ENCODE data around the gene NEDD4L. TPM values are rescaled to one million over a fixed set of nuclear protein-coding genes. Genes with fewer than 3 reads are reported as not detected.
A peak's percentile ranks its signal among the peaks of the same experiment; 100 is the strongest.
"Not testable (repeated sequence)": the region's sequence is repeated elsewhere in the genome, so short reads cannot be mapped to it uniquely, and the experiment has no call there.

Gene NEDD4L
- total RNA-seq, 1 experiment from 2014 or later: 10.9 TPM

GRCh38 chr18:58152216-58152615 lies 108.2 kb downstream of the NEDD4L start:
- DNase-seq (ENCODE audit: low read depth): no peak

- no peak for DNase-seq (ENCODE audit: low read depth)
Observed at GRCh38 chr18:58152891-58153290, 108.9 kb downstream of the NEDD4L start.

DNA sequence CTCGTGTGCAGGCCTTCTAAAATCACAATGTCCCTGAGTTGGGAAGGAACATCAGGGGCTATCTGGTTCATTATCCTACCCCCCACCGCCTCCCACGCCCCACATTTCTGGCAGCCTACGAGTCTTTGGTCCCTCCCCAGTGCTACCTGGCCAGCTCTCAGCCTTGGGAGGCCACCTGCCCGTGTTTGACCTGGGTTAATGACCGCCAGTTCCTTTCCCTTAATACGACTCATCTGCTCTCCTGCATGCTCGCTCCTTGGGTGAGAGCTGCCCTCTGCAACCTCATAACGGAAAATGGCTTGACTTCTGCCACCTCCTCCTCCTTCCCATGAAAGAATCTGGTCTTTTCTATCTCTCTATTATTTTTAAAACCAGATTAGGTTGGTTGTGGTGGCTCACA lies 112.5 kb downstream of the NEDD4L start:
- DNase-seq (ENCODE audit: low read depth): no peak

GRCh38 chr18:58157237-58157636 lies 113.2 kb downstream of the NEDD4L start:
- no peak for DNase-seq (ENCODE audit: low read depth)

DNA sequence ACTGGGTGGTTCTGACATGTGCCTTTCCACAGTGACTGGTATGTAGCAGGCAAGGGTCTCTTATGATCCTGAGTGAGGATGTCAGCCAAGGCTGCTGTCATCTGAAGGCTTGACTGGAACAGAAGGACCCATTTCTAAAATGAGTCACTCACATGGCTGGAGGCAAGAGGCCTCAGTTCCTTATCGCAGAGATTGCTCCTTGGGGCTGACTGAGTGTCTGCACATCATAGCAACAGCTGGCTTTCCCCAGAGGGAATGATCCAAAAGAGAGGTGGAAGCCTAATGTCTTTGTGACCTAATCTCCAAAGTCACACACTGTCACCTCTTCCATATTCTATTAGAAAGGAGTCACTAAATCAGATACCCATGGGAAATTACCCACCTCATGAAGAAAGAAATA lies 114.0 kb downstream of the NEDD4L start:
- DNase-seq (ENCODE audit: low read depth): peak; percentile 61

- no peak for DNase-seq (ENCODE audit: low read depth)
Observed at GRCh38 chr18:58158459-58158858, 114.4 kb downstream of the NEDD4L start.

GRCh38 chr18:58161659-58162058 lies 117.6 kb downstream of the NEDD4L start:
- peak; percentile 44 for DNase-seq (ENCODE audit: low read depth)

DNA sequence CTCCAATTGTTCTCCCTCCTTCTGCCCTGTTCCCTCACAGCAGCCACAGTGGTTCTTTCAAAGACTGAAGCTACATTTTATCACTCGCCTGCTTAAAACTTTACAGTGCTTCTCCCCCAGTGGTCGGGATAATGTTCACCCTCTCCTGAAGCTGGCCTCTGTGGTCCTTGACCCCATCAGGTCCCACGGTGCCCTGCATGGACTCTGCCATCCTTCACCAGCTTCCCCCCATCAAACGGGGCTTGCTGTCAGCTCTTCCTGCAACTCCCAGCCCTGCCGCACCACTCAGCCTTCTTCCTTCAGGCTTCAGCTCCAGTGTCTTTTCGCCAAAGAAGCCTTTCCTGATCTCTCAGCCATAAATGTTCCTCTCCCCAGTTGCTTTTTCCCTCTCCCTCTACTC lies 118.1 kb downstream of the NEDD4L start:
- DNase-seq (ENCODE audit: low read depth): no peak

DNA sequence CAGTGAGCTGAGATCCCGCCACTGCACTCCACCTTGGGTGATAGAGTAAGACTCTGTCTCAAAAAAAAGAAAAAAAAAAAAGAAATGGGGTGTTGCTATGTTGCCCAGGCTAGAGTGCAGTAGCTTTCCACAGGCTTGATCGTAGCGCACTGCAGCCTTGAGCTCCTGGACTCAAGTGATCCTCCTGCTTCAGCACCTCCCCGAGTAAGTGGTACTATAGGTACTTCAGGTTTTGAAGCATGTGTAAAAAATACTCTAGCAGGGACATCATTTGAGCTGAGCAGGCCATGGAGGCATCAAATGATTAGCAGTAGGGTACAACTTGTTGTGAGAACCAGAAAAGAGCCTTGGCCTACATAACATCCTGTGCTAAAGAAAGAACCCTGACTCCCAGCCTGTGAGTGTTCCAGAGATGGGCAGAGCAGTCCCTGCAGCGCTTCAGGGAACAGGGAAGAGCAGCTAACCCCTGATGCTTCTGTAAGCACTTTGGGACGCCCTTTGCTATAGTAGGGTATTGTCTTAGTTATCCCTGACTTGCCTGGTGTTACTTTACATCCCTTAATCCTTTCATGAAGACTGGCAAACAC lies 119.1 kb downstream of the NEDD4L start:
- no peak for DNase-seq (ENCODE audit: low read depth)

- no peak for DNase-seq (ENCODE audit: low read depth)
Observed at GRCh38 chr18:58166278-58166844, 122.3 kb downstream of the NEDD4L start.

- no peak for DNase-seq (ENCODE audit: low read depth)
Observed at GRCh38 chr18:58167073-58167472, 123.0 kb downstream of the NEDD4L start.

- peak; percentile 71 for DNase-seq (ENCODE audit: low read depth)
Observed at GRCh38 chr18:58168221-58168620, 124.2 kb downstream of the NEDD4L start.

GRCh38 chr18:58168993-58169392 lies 125.0 kb downstream of the NEDD4L start:
- DNase-seq (ENCODE audit: low read depth): no peak

DNA sequence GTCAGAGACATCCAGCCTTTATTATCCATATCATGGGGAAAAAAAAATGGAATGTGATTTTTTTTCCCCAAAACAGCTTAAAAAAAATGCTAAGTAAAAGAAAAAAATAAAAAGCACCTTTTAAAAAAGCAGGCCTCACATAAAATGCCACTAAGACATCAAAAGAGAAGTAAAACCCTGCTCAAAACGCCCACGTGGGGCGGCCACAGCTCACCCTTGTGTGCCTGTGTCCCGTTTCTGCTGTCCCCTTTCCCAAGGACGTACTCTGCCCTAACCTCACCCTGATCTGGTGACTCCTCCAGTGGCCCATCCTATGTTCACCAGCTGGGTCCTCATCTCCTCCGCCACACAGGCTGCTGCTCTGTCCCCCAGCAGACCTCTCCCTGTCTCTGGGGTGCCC lies 125.4 kb downstream of the NEDD4L start:
- DNase-seq (ENCODE audit: low read depth): no peak

DNA sequence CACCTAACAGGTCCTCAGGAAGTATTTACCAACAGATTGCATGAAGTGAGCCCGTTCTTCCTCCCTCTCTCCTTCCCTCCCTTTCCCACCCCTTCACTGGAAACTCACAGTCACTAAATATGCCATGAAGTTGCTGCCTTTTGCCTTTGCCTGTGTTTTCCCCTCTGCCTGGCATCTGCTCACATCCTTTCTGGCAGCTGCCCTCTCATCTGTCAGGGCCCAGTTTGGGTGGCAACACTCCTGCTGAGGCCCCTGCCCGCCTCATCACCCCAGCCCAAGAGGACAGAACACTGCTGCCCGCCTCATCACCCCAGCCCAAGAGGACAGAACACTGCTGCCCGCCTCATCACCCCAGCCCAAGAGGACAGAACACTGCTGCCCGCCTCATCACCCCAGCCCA lies 126.0 kb downstream of the NEDD4L start:
- not testable (repeated sequence) for DNase-seq (ENCODE audit: low read depth)

DNA sequence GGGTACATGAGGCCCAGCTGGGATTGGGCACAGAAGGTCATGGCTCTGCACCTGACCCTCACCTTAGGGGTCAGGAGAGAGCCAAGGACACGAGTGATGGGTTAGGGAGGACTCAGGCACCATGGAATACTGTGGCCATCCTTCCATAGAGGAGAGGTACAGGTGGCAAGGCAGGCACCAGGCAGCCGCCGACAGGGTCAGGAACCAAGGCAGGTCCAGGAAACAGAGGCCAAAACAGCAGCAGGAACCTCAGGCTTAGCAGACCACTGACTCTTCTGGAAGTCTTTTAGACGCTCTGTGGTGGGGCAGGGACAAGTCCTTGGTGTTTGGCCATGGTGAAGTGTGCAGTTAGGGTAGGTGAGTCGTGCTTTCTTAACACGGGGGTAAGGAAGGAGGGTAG lies 128.0 kb downstream of the NEDD4L start:
- no peak for DNase-seq (ENCODE audit: low read depth)

GRCh38 chr18:58174285-58174684 lies 130.3 kb downstream of the NEDD4L start:
- no peak for DNase-seq (ENCODE audit: low read depth)

GRCh38 chr18:58175122-58175785 lies 131.2 kb downstream of the NEDD4L start:
- DNase-seq (ENCODE audit: low read depth): no peak

- DNase-seq (ENCODE audit: low read depth): no peak
Observed at GRCh38 chr18:58175786-58176176, 131.8 kb downstream of the NEDD4L start.

- peak; percentile 82 for DNase-seq (ENCODE audit: low read depth)
Observed at GRCh38 chr18:58177004-58177717, 133.1 kb downstream of the NEDD4L start.

DNA sequence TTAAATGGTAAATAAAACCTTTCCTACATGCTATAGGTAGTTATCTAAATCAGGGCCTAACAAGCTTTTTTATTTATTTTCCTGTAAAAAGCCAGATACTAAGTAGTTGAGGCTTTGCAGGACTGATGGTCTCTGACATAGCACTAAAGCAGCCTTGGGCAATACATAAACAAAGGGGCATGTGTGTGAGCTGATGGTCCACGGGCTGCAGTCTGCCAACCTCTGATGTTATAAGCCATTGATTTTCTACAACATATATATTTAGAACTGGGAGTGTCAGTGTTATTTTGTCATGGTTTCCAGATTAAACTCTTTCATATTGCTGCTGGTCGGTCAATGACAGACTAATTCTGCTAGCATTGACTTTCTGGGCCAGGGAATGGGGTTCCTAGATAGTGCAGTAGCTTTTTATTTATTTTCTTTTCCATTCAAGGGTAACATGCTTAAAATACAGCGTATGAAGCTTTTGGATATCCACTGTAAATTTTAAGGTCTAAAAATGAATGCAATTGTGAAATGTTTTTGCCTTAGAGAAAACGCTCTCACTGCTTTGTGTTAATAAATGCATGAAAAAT lies 134.0 kb downstream of the NEDD4L start:
- DNase-seq (ENCODE audit: low read depth): peak; percentile 27

DNA sequence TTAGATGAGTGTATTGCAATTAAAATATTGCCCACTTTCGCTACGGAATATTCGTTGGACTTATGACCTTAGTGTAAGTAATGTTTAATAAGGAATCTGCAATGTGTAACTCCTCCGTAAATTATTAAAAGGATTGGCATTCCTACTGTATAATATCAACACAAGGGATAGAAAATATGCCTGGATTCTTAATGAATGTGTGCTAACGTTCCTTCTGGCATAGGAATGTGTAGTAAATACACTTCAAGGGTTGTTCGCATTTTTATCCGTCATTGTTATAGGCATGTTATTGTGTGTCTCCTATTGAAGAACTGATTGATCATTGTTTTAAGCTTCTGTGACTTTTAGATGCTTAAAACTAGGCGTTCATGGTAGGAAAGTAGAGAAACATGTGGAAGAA lies 134.5 kb downstream of the NEDD4L start:
- no peak for DNase-seq (ENCODE audit: low read depth)
